ENCODE results near the gene PAX7.

- TF ChIP-seq GATA3 (IDR thresholded peaks at IDR 0.05; ENCODE audit: borderline replicate concordance) (no peak), CTCF (IDR thresholded peaks at IDR 0.05) (no peak), HDAC2 (IDR thresholded peaks at IDR 0.05) (no peak), EP300 (IDR thresholded peaks at IDR 0.05) (no peak), POLR2AphosphoS2 (conservative IDR thresholded peaks at IDR 0.05; ENCODE audit: low read length) (no peak), JUNB (IDR thresholded peaks at IDR 0.05) (no peak), JUN (IDR thresholded peaks at IDR 0.05) (no peak)
Measured at GRCh38 chr1:18768086-18768485, 137.4 kb downstream of the PAX7 start.
